Esophagus squamous epithelium (tissue), 4 donors: Measurements from ENCODE around the gene LGR4.

Source experiments
- CTCF ChIP-seq, 6 experiments: fragments of 450-650 bp in 4 of 6; fragments of 200-600 bp in 2 of 6; sonication (generic) in 2 of 6; IDR thresholded peaks; one replicate each; pipeline ENCODE4 v1.5.1; 2016 to 2019; ENCODE audit warnings: antibody characterized with exemption in 6 of 6, mild to moderate bottlenecking in 4 of 6, moderate library complexity in 4 of 6
- POLR2A ChIP-seq, 4 donors: fragments of 450-650 bp; IDR thresholded peaks; one replicate each; pipeline ENCODE4 v1.6.1; 2017; ENCODE audit warnings: antibody characterized with exemption in 4 of 4, mild to moderate bottlenecking in 4 of 4, moderate library complexity in 3 of 4

- TF ChIP-seq CTCF (IDR thresholded peaks at IDR 0.05) = peak; percentile 75 to 97 (median 92)
- no peak for TF ChIP-seq POLR2A (IDR thresholded peaks at IDR 0.05)
These were observed 13.6 kb upstream of the LGR4 start for GRCh38 chr11:27485930-27486773.
